Panc1 (cell line): ENCODE measurements around the gene DDX17. TPM values are rescaled to one million over a fixed set of nuclear protein-coding genes. Genes with fewer than 3 reads are reported as not detected.

Experiments
- ATAC-seq: fragments of 200-7000 bp; cut with Tn5 transposase; 2 replicates; pipeline ENCODE4 v1.9.1; 2020; ENCODE audit warnings: mild to moderate bottlenecking, moderate library complexity
- Bru-seq: library from RNA; stranded (reverse); fragments of 400-500 nt; gene quantifications from one replicate; lab custom pipeline; 2021; lab: Mats Ljungman, UMichigan
- BruChase-seq, 2 experiments: library from RNA; stranded (reverse); fragments of 400-500 nt; gene quantifications; one replicate each; lab custom pipeline; 2021; lab: Mats Ljungman, UMichigan
- BruUV-seq: library from RNA; stranded (reverse); fragments of 400-500 nt; replicated peaks from 2 replicates; lab custom pipeline; 2021; lab: Mats Ljungman, UMichigan
- CTCF ChIA-PET: fragments of 300-600 bp; sonication (Branson Sonifier 250); formaldehyde crosslinking; loops from one replicate; lab custom pipeline; 2022; ENCODE audit warnings: antibody characterized with exemption; lab: Charles Lee
- POLR2A ChIA-PET: fragments of 300-600 bp; sonication (Branson Sonifier 250); formaldehyde crosslinking; loops from one replicate; lab custom pipeline; 2022; ENCODE audit warnings: antibody characterized with exemption; lab: Charles Lee
- DNase-seq: peaks from one replicate; pipeline ENCODE4 v3.0.0-alpha.2; 2010; ENCODE audit warnings: low read depth, low spot score
- H3K27ac ChIP-seq: 2 replicates; pipeline ENCODE4 v1.5.1; 2011; ENCODE audit warnings: mild to moderate bottlenecking, low read length, inconsistent platforms
- H3K27me3 ChIP-seq: fragments of 200-500 bp; sonication (Bioruptor generic); 2 replicates; pipeline ENCODE4 v1.6.0; 2014; ENCODE audit warnings: low read length, inconsistent platforms; ENCODE audit not compliant: control insufficient read depth, insufficient read depth
- H3K36me3 ChIP-seq: fragments of 200-500 bp; sonication (Bioruptor generic); 2 replicates; pipeline ENCODE4 v1.5.1; 2014; ENCODE audit warnings: inconsistent platforms, mild to moderate bottlenecking, low read length, moderate library complexity; ENCODE audit not compliant: control insufficient read depth, insufficient read depth
- H3K4me1 ChIP-seq: 2 replicates; pipeline ENCODE4 v1.5.1; 2011; ENCODE audit warnings: inconsistent platforms, mild to moderate bottlenecking, low read length, moderate library complexity; ENCODE audit not compliant: control insufficient read depth, insufficient read depth
- H3K4me3 ChIP-seq, 2 experiments: 2 replicates each; pipeline ENCODE4 v1.5.1; 2011 to 2012; ENCODE audit warnings: low read depth in 2 of 2, low read length in 2 of 2, mild to moderate bottlenecking in 2 of 2, inconsistent platforms in 1 of 2, moderate library complexity in 1 of 2
- H3K9me3 ChIP-seq: fragments of 200-500 bp; sonication (Bioruptor generic); 2 replicates; pipeline ENCODE4 v1.5.1; 2014; ENCODE audit warnings: low read depth, mild to moderate bottlenecking, inconsistent platforms, low read length, moderate library complexity; ENCODE audit not compliant: control insufficient read depth, insufficient read depth
- CTCF ChIP-seq: fragments of 450-650 bp; IDR thresholded peaks from 2 replicates; pipeline ENCODE4 v1.5.1; 2017; ENCODE audit warnings: mild to moderate bottlenecking
- POLR2AphosphoS5 ChIP-seq: IDR thresholded peaks from 2 replicates; pipeline ENCODE4 v1.6.1; 2012; ENCODE audit warnings: mild to moderate bottlenecking, low read depth, low read length, moderate library complexity
- SIN3A ChIP-seq: IDR thresholded peaks from 2 replicates; pipeline ENCODE4 v1.6.1; 2012; ENCODE audit warnings: low read depth, mild to moderate bottlenecking, low read length, moderate library complexity, borderline replicate concordance; ENCODE audit not compliant: insufficient read depth
- TCF7L2 ChIP-seq: IDR thresholded peaks from 2 replicates; pipeline ENCODE4 v1.6.1; 2011; ENCODE audit warnings: mild to moderate bottlenecking, low read depth, low read length, inconsistent platforms
- in situ Hi-C: cut with HindIII; loops from 2 replicates; pipeline ENCODE4 v1.10.0; 2016; ENCODE audit warnings: low sequenced_read_pairs, low pct_unique_long_range_greater_than_20kb
- intact Hi-C: fragments of 100-400 bp; cut with micrococcal nuclease; formaldehyde crosslinking; loops from one replicate; pipeline ENCODE4 v1.10.0; 2022; ENCODE audit not compliant: unreplicated experiment
- long read RNA-seq: library from polyadenylated mRNA; unstranded; transcript quantifications from one replicate; pipeline ENCODE4 v2.0.0, GENCODE V29; 2021; ENCODE audit not compliant: unreplicated experiment
- polyA plus RNA-seq: library from polyadenylated mRNA; unstranded; fragments of >200 nt; gene quantifications from one replicate; pipeline ENCODE4 v1.2.1, GENCODE V29; 2012; ENCODE audit warnings: missing spikeins; ENCODE audit not compliant: insufficient read length
- total RNA-seq: library from RNA; stranded (reverse); gene quantifications from one replicate; pipeline ENCODE4 v1.2.1, GENCODE V29; 2021; ENCODE audit not compliant: unreplicated experiment
- TF ChIP-seq, protein P1 (sequence below), 2 experiments: IDR thresholded peaks; 2 replicates each; pipeline ENCODE4 v1.6.1; 2011 to 2012; ENCODE audit warnings: low read depth in 2 of 2, control low read depth in 1 of 2, low read length in 1 of 2, mild to moderate bottlenecking in 1 of 2, moderate library complexity in 1 of 2; ENCODE audit not compliant: insufficient read depth in 1 of 2

DDX17 gene
- total RNA-seq (277 TPM), Bru-seq, nascent RNA (percentile 99 among the genes with signal in this experiment), BruChase-seq, experiment 1, labeled RNA remaining after a 2-hour chase (percentile 100 among the genes with signal in this experiment), BruChase-seq, experiment 2, labeled RNA remaining after a 6-hour chase (percentile 100 among the genes with signal in this experiment)
- polyA plus RNA-seq: 117 TPM
- long read RNA-seq, full-length matches to known transcripts: 3 of 63 reads
- long read RNA-seq, partial matches to known transcripts: 15 of 63 reads
- long read RNA-seq, other reads (novel, unspliced or antisense): 45 of 63 reads

- intact Hi-C loops: no loop called here
Measured at GRCh38 chr22:38506118-38506962, at the start of gene DDX17. Gene DDX17, minus strand, starts transcription at chr22:38506311.

GRCh38 chr22:38554281-38554680, 48.2 kb upstream of the DDX17 start:
- CTCF ChIA-PET: no interaction called here
- TF ChIP-seq SIN3A (no peak), CTCF (no peak), POLR2AphosphoS5 (no peak)
- TF ChIP-seq, protein P1, sequence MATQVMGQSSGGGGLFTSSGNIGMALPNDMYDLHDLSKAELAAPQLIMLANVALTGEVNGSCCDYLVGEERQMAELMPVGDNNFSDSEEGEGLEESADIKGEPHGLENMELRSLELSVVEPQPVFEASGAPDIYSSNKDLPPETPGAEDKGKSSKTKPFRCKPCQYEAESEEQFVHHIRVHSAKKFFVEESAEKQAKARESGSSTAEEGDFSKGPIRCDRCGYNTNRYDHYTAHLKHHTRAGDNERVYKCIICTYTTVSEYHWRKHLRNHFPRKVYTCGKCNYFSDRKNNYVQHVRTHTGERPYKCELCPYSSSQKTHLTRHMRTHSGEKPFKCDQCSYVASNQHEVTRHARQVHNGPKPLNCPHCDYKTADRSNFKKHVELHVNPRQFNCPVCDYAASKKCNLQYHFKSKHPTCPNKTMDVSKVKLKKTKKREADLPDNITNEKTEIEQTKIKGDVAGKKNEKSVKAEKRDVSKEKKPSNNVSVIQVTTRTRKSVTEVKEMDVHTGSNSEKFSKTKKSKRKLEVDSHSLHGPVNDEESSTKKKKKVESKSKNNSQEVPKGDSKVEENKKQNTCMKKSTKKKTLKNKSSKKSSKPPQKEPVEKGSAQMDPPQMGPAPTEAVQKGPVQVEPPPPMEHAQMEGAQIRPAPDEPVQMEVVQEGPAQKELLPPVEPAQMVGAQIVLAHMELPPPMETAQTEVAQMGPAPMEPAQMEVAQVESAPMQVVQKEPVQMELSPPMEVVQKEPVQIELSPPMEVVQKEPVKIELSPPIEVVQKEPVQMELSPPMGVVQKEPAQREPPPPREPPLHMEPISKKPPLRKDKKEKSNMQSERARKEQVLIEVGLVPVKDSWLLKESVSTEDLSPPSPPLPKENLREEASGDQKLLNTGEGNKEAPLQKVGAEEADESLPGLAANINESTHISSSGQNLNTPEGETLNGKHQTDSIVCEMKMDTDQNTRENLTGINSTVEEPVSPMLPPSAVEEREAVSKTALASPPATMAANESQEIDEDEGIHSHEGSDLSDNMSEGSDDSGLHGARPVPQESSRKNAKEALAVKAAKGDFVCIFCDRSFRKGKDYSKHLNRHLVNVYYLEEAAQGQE (IDR thresholded peaks at IDR 0.05; ENCODE audit: insufficient read depth in 1 of 2, low read depth in 2 of 2, low read length in 1 of 2): no peak
- BruUV-seq: no TSS peak

More at GRCh38 chr22:38506118-38506962, at the start of gene DDX17:
- BruUV-seq: TSS peak; percentile 98
- peaks cover 21% of the 10 kb centered on the region for H3K36me3 ChIP-seq
- H3K4me1 ChIP-seq: peaks cover 8% of the 10 kb centered on the region; the same call in 1 of the 2 replicates
- POLR2A ChIA-PET: interaction anchor here (0.6 kb wide), 1 partner anchor 28 kb away, joined by 3 read pairs; no protein-coding TSS in a partner anchor
- no peaks in the 10 kb centered on the region for H3K9me3 ChIP-seq
- H3K27ac ChIP-seq: peak within 1 kb of the TSS; percentile 98
- peak within 1 kb of the TSS; percentile 74 to 83 for H3K4me3 ChIP-seq
- ATAC-seq (peak; percentile 92), DNase-seq (peak; percentile 89)
- in situ Hi-C loops: no loop called here
- CTCF ChIA-PET: interaction anchor here (0.6 kb wide), 1 partner anchor 263 kb away, joined by 4 read pairs; no protein-coding TSS in a partner anchor
- TF ChIP-seq, protein P1 (IDR thresholded peaks at IDR 0.05; ENCODE audit: insufficient read depth in 1 of 2, low read depth in 2 of 2, low read length in 1 of 2): no peak
- TF ChIP-seq TCF7L2 (no peak; the same call in 1 of the 2 replicates), POLR2AphosphoS5 (peak; percentile 38), CTCF (no peak), SIN3A (no peak)
- H3K27me3 ChIP-seq: no peaks in the 10 kb centered on the region

More at GRCh38 chr22:38554281-38554680, 48.2 kb upstream of the DDX17 start:
- in situ Hi-C loops: no loop called here
- Histone ChIP-seq H3K4me3 (no peak overlapping the region), H3K27me3 (no peaks in the 10 kb centered on the region), H3K36me3 (no peaks in the 10 kb centered on the region), H3K27ac (no peak overlapping the region), H3K4me1 (no peaks in the 10 kb centered on the region), H3K9me3 (no peaks in the 10 kb centered on the region)
- DNase-seq (no peak), ATAC-seq (no peak)
- intact Hi-C loops: no loop called here
- POLR2A ChIA-PET: interaction anchor here (0.6 kb wide), 1 partner anchor 155 kb away, joined by 4 read pairs; no protein-coding TSS in a partner anchor
